OCI-LY7 (cell line): Measurements from ENCODE around the gene PPM1M. TPM values are rescaled to one million over a fixed set of nuclear protein-coding genes. Genes with fewer than 3 reads are reported as not detected.
A peak's percentile ranks its signal among the peaks of the same experiment; 100 is the strongest.

Experiments
- BruUV-seq: library from RNA; stranded (reverse); fragments of 400-500 nt; replicated peaks from 2 replicates; lab custom pipeline; 2021; lab: Mats Ljungman, UMichigan
- CTCF ChIA-PET: fragments of 300-600 bp; sonication (Branson Sonifier 250); formaldehyde crosslinking; loops from one replicate; lab custom pipeline; 2022; ENCODE audit warnings: antibody characterized with exemption; ENCODE audit not compliant: unreplicated experiment; lab: Charles Lee
- POLR2A ChIA-PET: fragments of 300-600 bp; sonication (Branson Sonifier 250); formaldehyde crosslinking; loops from one replicate; lab custom pipeline; 2022; ENCODE audit warnings: antibody characterized with exemption; lab: Charles Lee
- DNase-seq: peaks from one replicate; pipeline ENCODE4 v3.0.0-alpha.2; 2015; ENCODE audit warnings: low spot score
- H2AFZ ChIP-seq: fragments of 200-600 bp; sonication (generic), shearing (Covaris generic); 2 replicates; pipeline ENCODE4 v1.6.1; 2014; ENCODE audit warnings: mild to moderate bottlenecking, antibody characterized with exemption, low read length, moderate library complexity
- H3K27ac ChIP-seq: fragments of 200-600 bp; sonication (generic); 2 replicates; pipeline ENCODE4 v1.5.1; 2014; ENCODE audit warnings: mixed run types, low read depth, mild to moderate bottlenecking, moderate library complexity, low read length, inconsistent platforms; ENCODE audit not compliant: poor library complexity, severe bottlenecking
- H3K36me3 ChIP-seq: fragments of 200-600 bp; sonication (generic); 2 replicates; pipeline ENCODE4 v1.6.1; 2014; ENCODE audit warnings: mild to moderate bottlenecking, antibody characterized with exemption, low read length, moderate library complexity, mixed read lengths; ENCODE audit not compliant: insufficient read depth
- H3K4me1 ChIP-seq: fragments of 200-600 bp; sonication (generic); 2 replicates; pipeline ENCODE4 v1.5.1; 2014; ENCODE audit warnings: mild to moderate bottlenecking, low read length; ENCODE audit not compliant: insufficient read depth, poor library complexity, severe bottlenecking
- H3K4me2 ChIP-seq: fragments of 200-600 bp; sonication (generic); 2 replicates; pipeline ENCODE4 v1.6.1; 2014; ENCODE audit warnings: mild to moderate bottlenecking, low read length
- H3K4me3 ChIP-seq: fragments of 200-600 bp; sonication (generic); 2 replicates; pipeline ENCODE4 v1.5.1; 2014; ENCODE audit warnings: mild to moderate bottlenecking, low read depth, low read length; ENCODE audit not compliant: poor library complexity, severe bottlenecking
- H3K79me2 ChIP-seq: fragments of 200-600 bp; sonication (generic); 2 replicates; pipeline ENCODE4 v1.6.1; 2016; ENCODE audit warnings: low read depth, mild to moderate bottlenecking, low read length, moderate library complexity, mixed read lengths; ENCODE audit not compliant: insufficient read depth
- H3K9me2 ChIP-seq: fragments of 200-600 bp; sonication (generic); 2 replicates; pipeline ENCODE4 v1.6.1; 2016; ENCODE audit warnings: mild to moderate bottlenecking, low read length, mixed read lengths; ENCODE audit not compliant: insufficient read depth
- H3K9me3 ChIP-seq: fragments of 200-600 bp; sonication (generic); 2 replicates; pipeline ENCODE4 v1.6.1; 2014; ENCODE audit warnings: mild to moderate bottlenecking, mixed run types, low read length, mixed read lengths
- H4K20me1 ChIP-seq: fragments of 200-600 bp; sonication (generic); 2 replicates; pipeline ENCODE4 v1.6.1; 2014; ENCODE audit warnings: mild to moderate bottlenecking, antibody characterized with exemption, low read length, moderate library complexity, mixed read lengths; ENCODE audit not compliant: insufficient read depth
- CTCF ChIP-seq: fragments of 200-600 bp; sonication (generic); conservative IDR thresholded peaks from 2 replicates; pipeline ENCODE4 v1.5.1; 2014; ENCODE audit warnings: mild to moderate bottlenecking, antibody characterized with exemption, low read length, moderate library complexity, mixed read lengths
- EZH2phosphoT487 ChIP-seq: fragments of 200-600 bp; sonication (generic); IDR thresholded peaks from 2 replicates; pipeline ENCODE4 v1.6.1; 2018; ENCODE audit warnings: low read depth, borderline replicate concordance, mild to moderate bottlenecking, mixed run types, antibody characterized with exemption, low read length, moderate library complexity, mixed read lengths
- intact Hi-C: fragments of 100-400 bp; cut with micrococcal nuclease; formaldehyde crosslinking; loops from one replicate; pipeline ENCODE4 v1.10.0; 2022; ENCODE audit not compliant: unreplicated experiment
- total RNA-seq, 2 experiments: library from RNA; depleted of rRNA in 1 of 2; stranded (reverse); fragments of >200 nt in 1 of 2; shearing (Covaris generic) in 1 of 2; gene quantifications; 2 replicates each; pipeline ENCODE4 v1.2.3, GENCODE V29; 2014 to 2022

The PPM1M gene
- total RNA-seq, 2 experiments from 2014 or later = 4.4 to 15.6 TPM

- no peak overlapping the region for H2AFZ ChIP-seq
- H4K20me1 ChIP-seq = no peaks in the 10 kb centered on the region
- ChIA-PET CTCF (interaction anchor here (0.9 to 1.1 kb wide), 3 partner anchors 10 to 96 kb away, joined by 4 read pairs; partner anchors contain the start of gene WDR82), POLR2A (interaction anchor here (0.6 to 2.4 kb wide), 9 partner anchors 8 to 63 kb away, joined by 3 to 7 read pairs (median 4); partner anchors contain the start of genes TLR9 and TWF2)
- DNase-seq = no peak
- H3K4me2 ChIP-seq = peak overlapping the region; percentile 81
- H3K4me3 ChIP-seq = peak overlapping the region; percentile 83
- TF ChIP-seq CTCF (no peak), EZH2phosphoT487 (no peak)
- peaks cover 21% of the 10 kb centered on the region for H3K4me1 ChIP-seq
- no peaks in the 10 kb centered on the region for H3K9me3 ChIP-seq
- peak overlapping the region; percentile 95 for H3K27ac ChIP-seq
- peaks cover 13% of the 10 kb centered on the region; the same call in 1 of the 2 replicates for H3K79me2 ChIP-seq
- peaks cover 8% of the 10 kb centered on the region; the same call in 1 of the 2 replicates for H3K36me3 ChIP-seq
- no peaks in the 10 kb centered on the region for H3K9me2 ChIP-seq
- intact Hi-C loops = no loop called here
- BruUV-seq = no TSS peak
Measured at GRCh38 chr3:52288674-52289073, 43.1 kb downstream of the PPM1M start.

- ChIA-PET POLR2A (interaction anchor here (0.5 to 1.4 kb wide), 7 partner anchors 9 to 180 kb away, joined by 3 to 7 read pairs (median 4); partner anchors contain the start of gene TWF2), CTCF (interaction anchor here (0.9 to 1.1 kb wide), 3 partner anchors 10 to 96 kb away, joined by 4 read pairs; partner anchors contain the start of gene WDR82)
- H3K27ac ChIP-seq = no peak overlapping the region
- H3K36me3 ChIP-seq = peaks cover 8% of the 10 kb centered on the region; the same call in 1 of the 2 replicates
- no peak overlapping the region for H3K4me3 ChIP-seq
- no peak overlapping the region for H2AFZ ChIP-seq
- no peaks in the 10 kb centered on the region for H3K9me2 ChIP-seq
- H3K9me3 ChIP-seq = no peaks in the 10 kb centered on the region
- peaks cover 21% of the 10 kb centered on the region for H3K4me1 ChIP-seq
- BruUV-seq = no TSS peak
- intact Hi-C loops = no loop called here
- H4K20me1 ChIP-seq = no peaks in the 10 kb centered on the region
- H3K4me2 ChIP-seq = peak overlapping the region; percentile 81; the same call in 1 of the 2 replicates
- H3K79me2 ChIP-seq = peaks cover 13% of the 10 kb centered on the region; the same call in 1 of the 2 replicates
- DNase-seq = no peak
- TF ChIP-seq CTCF (no peak), EZH2phosphoT487 (no peak)
Measured at GRCh38 chr3:52289338-52289746, 43.8 kb downstream of the PPM1M start.
